HepG2 (cell line): ENCODE results near the gene TMEM95. TPM values are rescaled to one million over a fixed set of nuclear protein-coding genes. Genes with fewer than 3 reads are reported as not detected.
A peak's percentile ranks its signal among the peaks of the same experiment; 100 is the strongest.

Experiments used
- ARNTL ChIP-seq: sonication (generic); formaldehyde crosslinking; IDR thresholded peaks from 2 replicates; pipeline ENCODE4 v1.4.0; 2020; ENCODE audit warnings: mild to moderate bottlenecking, missing genetic modification reagents
- CHCHD3 ChIP-seq: sonication (generic); formaldehyde crosslinking; IDR thresholded peaks from 2 replicates; pipeline ENCODE4 v1.8.0; 2022; ENCODE audit warnings: mild to moderate bottlenecking, missing genetic modification reagents, moderate library complexity
- GPN1 ChIP-seq: sonication (generic); formaldehyde crosslinking; IDR thresholded peaks from 2 replicates; pipeline ENCODE4 v1.5.1; 2020; ENCODE audit warnings: missing genetic modification reagents, borderline replicate concordance
- HNF4A ChIP-seq: sonication (generic); formaldehyde crosslinking; IDR thresholded peaks from 2 replicates; pipeline ENCODE4 v1.4.0; 2020; ENCODE audit warnings: missing genetic modification reagents
- HNRNPUL1 ChIP-seq: fragments of 200-400 bp; formaldehyde crosslinking; IDR thresholded peaks from 2 replicates; pipeline ENCODE4 v1.6.1; 2017; ENCODE audit warnings: low read depth, mild to moderate bottlenecking, low read length, moderate library complexity
- MEIS2 ChIP-seq: sonication (generic); formaldehyde crosslinking; IDR thresholded peaks from 2 replicates; pipeline ENCODE4 v1.9.0; 2021; ENCODE audit warnings: mild to moderate bottlenecking, missing genetic modification reagents
- PHF21A ChIP-seq: sonication (generic); formaldehyde crosslinking; IDR thresholded peaks from 2 replicates; pipeline ENCODE4 v1.5.0; 2020; ENCODE audit warnings: mild to moderate bottlenecking, missing genetic modification reagents
- RBM39 ChIP-seq: fragments of 200-400 bp; formaldehyde crosslinking; IDR thresholded peaks from one replicate; pipeline ENCODE4 v1.6.1; 2018; ENCODE audit warnings: antibody characterized with exemption, mild to moderate bottlenecking, low read depth, low read length; ENCODE audit not compliant: poor library complexity, severe bottlenecking
- RNF2 ChIP-seq: fragments of 450-650 bp; conservative IDR thresholded peaks from 2 replicates; pipeline ENCODE4 v1.6.1; 2016; ENCODE audit warnings: low read depth
- SYNCRIP ChIP-seq: fragments of 200-400 bp; formaldehyde crosslinking; IDR thresholded peaks from 2 replicates; pipeline ENCODE4 v1.6.1; 2018; ENCODE audit warnings: mild to moderate bottlenecking, low read depth, low read length; ENCODE audit not compliant: insufficient read depth
- ZFY ChIP-seq: sonication (generic); formaldehyde crosslinking; IDR thresholded peaks from 2 replicates; pipeline ENCODE4 v1.4.0; 2020; ENCODE audit warnings: missing genetic modification reagents
- ZNF136 ChIP-seq: sonication (generic); formaldehyde crosslinking; IDR thresholded peaks from 2 replicates; pipeline ENCODE4 v1.8.1; 2022; ENCODE audit warnings: low read depth, mild to moderate bottlenecking, moderate library complexity, missing genetic modification reagents
- ZNF44 ChIP-seq: sonication (generic); formaldehyde crosslinking; IDR thresholded peaks from 2 replicates; pipeline ENCODE4 v1.5.1; 2020; ENCODE audit warnings: mild to moderate bottlenecking, missing genetic modification reagents
- ZNF629 ChIP-seq: sonication (generic); formaldehyde crosslinking; conservative IDR thresholded peaks from 2 replicates; pipeline ENCODE4 v1.5.0; 2020; ENCODE audit warnings: missing genetic modification reagents
- ZNF709 ChIP-seq: sonication (generic); formaldehyde crosslinking; IDR thresholded peaks from 2 replicates; pipeline ENCODE4 v1.5.0; 2020; ENCODE audit warnings: mild to moderate bottlenecking, missing genetic modification reagents
- ZNF75D ChIP-seq: sonication (generic); formaldehyde crosslinking; IDR thresholded peaks from 2 replicates; pipeline ENCODE4 v1.8.1; 2023; ENCODE audit warnings: missing genetic modification reagents, mild to moderate bottlenecking, borderline replicate concordance
- ZSCAN25 ChIP-seq: sonication (generic); formaldehyde crosslinking; IDR thresholded peaks from 2 replicates; pipeline ENCODE4 v1.8.0; 2022; ENCODE audit warnings: mild to moderate bottlenecking, missing genetic modification reagents
- polyA plus RNA-seq, 8 experiments: library from polyadenylated mRNA; depleted of rRNA in 3 of 8; stranded (reverse) in 7 of 8; unstranded in 1 of 8; fragments of >200 nt; fragmentation: Illumina TruSeq in 4 of 8; extraction: Trizol in 4 of 8; gene quantifications; 2 replicates each; pipeline versions ENCODE4 v1.2.1 to v1.2.3, GENCODE V29; 2011 to 2016; ENCODE audit warnings: low read depth in 4 of 8, missing spikeins in 1 of 8, mixed read lengths in 1 of 8; ENCODE audit not compliant: insufficient read depth in 1 of 8
- total RNA-seq, 5 experiments: library from RNA; depleted of rRNA; stranded (reverse); fragments of >200 nt; fragmentation: Illumina TruSeq; extraction: Trizol; gene quantifications; 2 replicates each; pipeline ENCODE4 v1.2.3, GENCODE V29; 2016; ENCODE audit warnings: low read depth in 1 of 5
- TF ChIP-seq, protein P1 (sequence below): sonication (generic); formaldehyde crosslinking; IDR thresholded peaks from 2 replicates; pipeline ENCODE4 v1.4.0; 2020; ENCODE audit warnings: mild to moderate bottlenecking, low read depth, missing genetic modification reagents
- TF ChIP-seq, protein P2 (sequence below): sonication (generic); formaldehyde crosslinking; IDR thresholded peaks from 2 replicates; pipeline ENCODE4 v1.5.1; 2020; ENCODE audit warnings: missing genetic modification reagents, mild to moderate bottlenecking, borderline replicate concordance
- TF ChIP-seq, protein P3 (sequence below): sonication (generic); formaldehyde crosslinking; IDR thresholded peaks from 2 replicates; pipeline ENCODE4 v1.9.0; 2022; ENCODE audit warnings: missing genetic modification reagents, mild to moderate bottlenecking, borderline replicate concordance
- TF ChIP-seq, protein P4 (sequence below), 2 experiments: sonication (generic) in 1 of 2; formaldehyde crosslinking in 1 of 2; IDR thresholded peaks; 2 replicates each; pipeline versions ENCODE4 v1.4.0 to v1.6.1; 2018 to 2020; ENCODE audit warnings: missing genetic modification reagents in 2 of 2, borderline replicate concordance in 1 of 2, low read depth in 1 of 2, mild to moderate bottlenecking in 1 of 2, missing biosample characterization in 1 of 2
- TF ChIP-seq, protein P5 (sequence below): sonication (generic); formaldehyde crosslinking; IDR thresholded peaks from 2 replicates; pipeline ENCODE4 v1.4.0; 2020; ENCODE audit warnings: missing genetic modification reagents

TMEM95 gene
- total and polyA plus RNA-seq, 2 of the 13 experiments (the other 11 are each of a cell fraction or from before 2014, with no cell fraction given): not detected

DNA sequence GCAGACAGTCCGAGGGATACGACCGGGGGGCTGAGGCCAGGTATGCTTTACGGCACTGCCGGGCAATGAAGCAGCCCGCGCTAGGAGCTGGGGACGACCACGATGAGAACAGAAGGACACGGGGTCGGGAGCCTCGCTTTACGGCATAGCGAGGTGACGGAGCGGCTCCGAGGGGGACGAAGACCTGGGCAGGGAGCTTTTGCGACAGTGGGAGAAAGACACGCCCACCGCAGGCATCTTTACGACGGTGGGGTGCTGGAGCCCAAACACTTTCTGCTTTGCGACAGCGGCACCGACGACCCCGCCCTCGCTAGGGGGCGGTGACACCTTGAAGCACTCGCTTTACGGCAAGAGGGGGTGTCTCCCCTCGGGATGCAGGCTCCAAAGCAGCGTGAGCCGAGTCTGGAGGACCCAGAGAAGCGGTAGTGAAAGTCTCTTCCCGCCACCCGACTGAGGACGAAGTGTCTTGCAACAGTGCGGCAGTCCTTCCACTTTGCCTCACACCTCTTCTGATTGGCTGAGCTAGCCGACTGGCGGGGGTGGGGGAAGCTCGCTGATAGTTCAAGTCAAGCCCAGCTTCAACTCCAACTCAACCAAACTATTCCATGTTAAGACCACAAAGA, 25.5 kb upstream of the TMEM95 start (continued):
- TF ChIP-seq, protein P1, sequence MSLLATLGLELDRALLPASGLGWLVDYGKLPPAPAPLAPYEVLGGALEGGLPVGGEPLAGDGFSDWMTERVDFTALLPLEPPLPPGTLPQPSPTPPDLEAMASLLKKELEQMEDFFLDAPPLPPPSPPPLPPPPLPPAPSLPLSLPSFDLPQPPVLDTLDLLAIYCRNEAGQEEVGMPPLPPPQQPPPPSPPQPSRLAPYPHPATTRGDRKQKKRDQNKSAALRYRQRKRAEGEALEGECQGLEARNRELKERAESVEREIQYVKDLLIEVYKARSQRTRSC (CRISPR knock-in tag): 0 out of 2 replicates have a peak, but pooled peaks have one; percentile 64
- TF ChIP-seq ZNF709 (CRISPR knock-in tag) (no peak), HNRNPUL1 (no peak), RBM39 (peak; percentile 13), CHCHD3 (CRISPR knock-in tag) (no peak), RNF2 (no peak), ZNF629 (CRISPR knock-in tag) (no peak), MEIS2 (CRISPR knock-in tag) (peak; percentile 56; the same call in 1 of the 2 replicates), ZFY (CRISPR knock-in tag) (no peak; the same call in 1 of the 2 replicates), HNF4A (CRISPR knock-in tag) (no peak), ZSCAN25 (CRISPR knock-in tag) (no peak), ZNF44 (no peak), ARNTL (CRISPR knock-in tag) (no peak; the same call in none of the 2 replicates), PHF21A (peak; percentile 94), ZNF136 (CRISPR knock-in tag) (no peak), GPN1 (CRISPR knock-in tag) (no peak), SYNCRIP (no peak), ZNF75D (CRISPR knock-in tag) (no peak)
- TF ChIP-seq, protein P2, sequence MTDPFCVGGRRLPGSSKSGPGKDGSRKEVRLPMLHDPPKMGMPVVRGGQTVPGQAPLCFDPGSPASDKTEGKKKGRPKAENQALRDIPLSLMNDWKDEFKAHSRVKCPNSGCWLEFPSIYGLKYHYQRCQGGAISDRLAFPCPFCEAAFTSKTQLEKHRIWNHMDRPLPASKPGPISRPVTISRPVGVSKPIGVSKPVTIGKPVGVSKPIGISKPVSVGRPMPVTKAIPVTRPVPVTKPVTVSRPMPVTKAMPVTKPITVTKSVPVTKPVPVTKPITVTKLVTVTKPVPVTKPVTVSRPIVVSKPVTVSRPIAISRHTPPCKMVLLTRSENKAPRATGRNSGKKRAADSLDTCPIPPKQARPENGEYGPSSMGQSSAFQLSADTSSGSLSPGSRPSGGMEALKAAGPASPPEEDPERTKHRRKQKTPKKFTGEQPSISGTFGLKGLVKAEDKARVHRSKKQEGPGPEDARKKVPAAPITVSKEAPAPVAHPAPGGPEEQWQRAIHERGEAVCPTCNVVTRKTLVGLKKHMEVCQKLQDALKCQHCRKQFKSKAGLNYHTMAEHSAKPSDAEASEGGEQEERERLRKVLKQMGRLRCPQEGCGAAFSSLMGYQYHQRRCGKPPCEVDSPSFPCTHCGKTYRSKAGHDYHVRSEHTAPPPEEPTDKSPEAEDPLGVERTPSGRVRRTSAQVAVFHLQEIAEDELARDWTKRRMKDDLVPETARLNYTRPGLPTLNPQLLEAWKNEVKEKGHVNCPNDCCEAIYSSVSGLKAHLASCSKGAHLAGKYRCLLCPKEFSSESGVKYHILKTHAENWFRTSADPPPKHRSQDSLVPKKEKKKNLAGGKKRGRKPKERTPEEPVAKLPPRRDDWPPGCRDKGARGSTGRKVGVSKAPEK (CRISPR knock-in tag): no peak
- TF ChIP-seq, protein P3, sequence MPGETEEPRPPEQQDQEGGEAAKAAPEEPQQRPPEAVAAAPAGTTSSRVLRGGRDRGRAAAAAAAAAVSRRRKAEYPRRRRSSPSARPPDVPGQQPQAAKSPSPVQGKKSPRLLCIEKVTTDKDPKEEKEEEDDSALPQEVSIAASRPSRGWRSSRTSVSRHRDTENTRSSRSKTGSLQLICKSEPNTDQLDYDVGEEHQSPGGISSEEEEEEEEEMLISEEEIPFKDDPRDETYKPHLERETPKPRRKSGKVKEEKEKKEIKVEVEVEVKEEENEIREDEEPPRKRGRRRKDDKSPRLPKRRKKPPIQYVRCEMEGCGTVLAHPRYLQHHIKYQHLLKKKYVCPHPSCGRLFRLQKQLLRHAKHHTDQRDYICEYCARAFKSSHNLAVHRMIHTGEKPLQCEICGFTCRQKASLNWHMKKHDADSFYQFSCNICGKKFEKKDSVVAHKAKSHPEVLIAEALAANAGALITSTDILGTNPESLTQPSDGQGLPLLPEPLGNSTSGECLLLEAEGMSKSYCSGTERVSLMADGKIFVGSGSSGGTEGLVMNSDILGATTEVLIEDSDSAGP (CRISPR knock-in tag): peak; percentile 27; the same call in 1 of the 2 replicates
- TF ChIP-seq, protein P4, sequence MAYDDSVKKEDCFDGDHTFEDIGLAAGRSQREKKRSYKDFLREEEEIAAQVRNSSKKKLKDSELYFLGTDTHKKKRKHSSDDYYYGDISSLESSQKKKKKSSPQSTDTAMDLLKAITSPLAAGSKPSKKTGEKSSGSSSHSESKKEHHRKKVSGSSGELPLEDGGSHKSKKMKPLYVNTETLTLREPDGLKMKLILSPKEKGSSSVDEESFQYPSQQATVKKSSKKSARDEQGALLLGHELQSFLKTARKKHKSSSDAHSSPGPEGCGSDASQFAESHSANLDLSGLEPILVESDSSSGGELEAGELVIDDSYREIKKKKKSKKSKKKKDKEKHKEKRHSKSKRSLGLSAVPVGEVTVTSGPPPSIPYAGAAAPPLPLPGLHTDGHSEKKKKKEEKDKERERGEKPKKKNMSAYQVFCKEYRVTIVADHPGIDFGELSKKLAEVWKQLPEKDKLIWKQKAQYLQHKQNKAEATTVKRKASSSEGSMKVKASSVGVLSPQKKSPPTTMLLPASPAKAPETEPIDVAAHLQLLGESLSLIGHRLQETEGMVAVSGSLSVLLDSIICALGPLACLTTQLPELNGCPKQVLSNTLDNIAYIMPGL (CRISPR knock-in tag; IDR thresholded peaks at IDR 0.05; ENCODE audit: borderline replicate concordance in 1 of 2, low read depth in 1 of 2): peak; percentile 56 to 74; a peak in 3 of 4 replicates
- TF ChIP-seq, protein P5, sequence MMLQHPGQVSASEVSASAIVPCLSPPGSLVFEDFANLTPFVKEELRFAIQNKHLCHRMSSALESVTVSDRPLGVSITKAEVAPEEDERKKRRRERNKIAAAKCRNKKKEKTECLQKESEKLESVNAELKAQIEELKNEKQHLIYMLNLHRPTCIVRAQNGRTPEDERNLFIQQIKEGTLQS: no peak
